Mesothelial cell of epicardium (in vitro differentiated cells): ENCODE measurements around the gene SMARCC2. TPM values are rescaled to one million over a fixed set of nuclear protein-coding genes. Genes with fewer than 3 reads are reported as not detected.

Source experiments
- DNase-seq, 2 experiments: peaks; one replicate each; pipeline ENCODE4 v3.0.0; 2021; ENCODE audit warnings: low spot score in 2 of 2; ENCODE audit not compliant: unreplicated experiment in 2 of 2
- H3K27ac Mint-ChIP-seq: 2 replicates; pipeline ENCODE4 v1.8.0; 2021; ENCODE audit warnings: mixed read lengths
- H3K27me3 Mint-ChIP-seq: 2 replicates; pipeline ENCODE4 v1.8.0; 2021; ENCODE audit warnings: low read depth, mixed read lengths
- H3K36me3 Mint-ChIP-seq: 2 replicates; pipeline ENCODE4 v1.8.0; 2021; ENCODE audit warnings: mixed read lengths
- H3K4me1 Mint-ChIP-seq: 2 replicates; pipeline ENCODE4 v1.8.0; 2021; ENCODE audit warnings: mixed read lengths
- H3K4me3 Mint-ChIP-seq: 2 replicates; pipeline ENCODE4 v1.8.0; 2021; ENCODE audit warnings: mild to moderate bottlenecking, moderate library complexity, mixed read lengths
- H3K9me3 Mint-ChIP-seq: 2 replicates; pipeline ENCODE4 v1.8.0; 2021; ENCODE audit warnings: mixed read lengths
- total RNA-seq: library from RNA; stranded (reverse); gene quantifications from 3 replicates; pipeline ENCODE4 v1.2.1, GENCODE V29; 2021
- TF ChIP-seq, protein P1 (sequence below): fragments of 200-600 bp; sonication (generic); IDR thresholded peaks from one replicate; pipeline ENCODE4 v1.5.0; 2021; ENCODE audit warnings: antibody characterized with exemption; ENCODE audit not compliant: unreplicated experiment

Gene SMARCC2
- total RNA-seq, 1 donor from 2014 or later: 177 TPM

DNA sequence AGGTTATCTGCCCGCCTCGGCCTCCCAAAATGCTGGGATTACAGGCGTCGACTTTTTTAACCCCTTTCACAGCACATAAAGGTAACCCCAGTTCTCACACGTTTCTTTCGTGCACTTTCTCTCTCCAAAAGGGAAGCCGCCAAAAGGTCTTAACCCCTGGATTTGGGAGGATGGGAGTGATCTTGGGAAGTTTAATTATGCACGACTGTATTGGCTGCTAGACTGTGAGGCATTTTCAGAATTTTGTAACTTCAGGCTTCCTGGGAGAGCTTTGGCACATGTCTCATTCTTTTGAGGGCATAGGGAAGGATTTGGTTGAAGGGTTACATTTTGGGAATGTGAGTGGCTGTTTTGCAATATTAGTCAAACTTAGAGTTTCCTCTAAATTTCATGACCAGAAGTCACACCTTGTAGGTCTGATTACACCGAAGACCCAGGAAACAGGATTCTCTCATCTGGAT, 1.4 kb upstream of the SMARCC2 start:
- H3K27ac Mint-ChIP-seq: peak overlapping the region; percentile 97
- H3K27me3 Mint-ChIP-seq: peaks cover 1% of the 10 kb centered on the region
- peak overlapping the region; percentile 91 for H3K4me3 Mint-ChIP-seq
- DNase-seq: no peak
- H3K9me3 Mint-ChIP-seq: no peaks in the 10 kb centered on the region
- H3K4me1 Mint-ChIP-seq: peaks cover 19% of the 10 kb centered on the region
- H3K36me3 Mint-ChIP-seq: peaks cover 7% of the 10 kb centered on the region
- TF ChIP-seq, protein P1, sequence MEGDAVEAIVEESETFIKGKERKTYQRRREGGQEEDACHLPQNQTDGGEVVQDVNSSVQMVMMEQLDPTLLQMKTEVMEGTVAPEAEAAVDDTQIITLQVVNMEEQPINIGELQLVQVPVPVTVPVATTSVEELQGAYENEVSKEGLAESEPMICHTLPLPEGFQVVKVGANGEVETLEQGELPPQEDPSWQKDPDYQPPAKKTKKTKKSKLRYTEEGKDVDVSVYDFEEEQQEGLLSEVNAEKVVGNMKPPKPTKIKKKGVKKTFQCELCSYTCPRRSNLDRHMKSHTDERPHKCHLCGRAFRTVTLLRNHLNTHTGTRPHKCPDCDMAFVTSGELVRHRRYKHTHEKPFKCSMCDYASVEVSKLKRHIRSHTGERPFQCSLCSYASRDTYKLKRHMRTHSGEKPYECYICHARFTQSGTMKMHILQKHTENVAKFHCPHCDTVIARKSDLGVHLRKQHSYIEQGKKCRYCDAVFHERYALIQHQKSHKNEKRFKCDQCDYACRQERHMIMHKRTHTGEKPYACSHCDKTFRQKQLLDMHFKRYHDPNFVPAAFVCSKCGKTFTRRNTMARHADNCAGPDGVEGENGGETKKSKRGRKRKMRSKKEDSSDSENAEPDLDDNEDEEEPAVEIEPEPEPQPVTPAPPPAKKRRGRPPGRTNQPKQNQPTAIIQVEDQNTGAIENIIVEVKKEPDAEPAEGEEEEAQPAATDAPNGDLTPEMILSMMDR: no peak

GRCh38 chr12:56189918-56190694, 823 bp upstream of the SMARCC2 start:
- DNase-seq: peak; percentile 80 to 98
- H3K36me3 Mint-ChIP-seq: peaks cover 9% of the 10 kb centered on the region

DNA sequence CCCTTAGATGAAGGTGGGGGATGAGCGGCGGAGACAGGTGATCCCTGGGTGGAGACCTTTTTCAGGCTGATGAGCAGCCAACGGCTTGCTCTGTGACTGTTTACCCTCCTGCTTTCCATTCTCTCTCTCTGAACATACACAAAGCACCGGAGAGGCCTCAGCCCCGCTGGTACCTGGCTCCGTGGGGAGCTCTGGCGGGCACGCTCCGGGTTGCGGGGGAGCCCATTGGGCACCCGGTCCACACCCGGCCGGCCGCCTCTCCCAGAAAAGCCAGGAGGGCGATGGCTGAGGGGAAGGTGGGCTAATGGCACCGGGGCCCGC, 545 bp downstream of the SMARCC2 start:
- Mint-ChIP-seq H3K9me3 (no peaks in the 10 kb centered on the region), H3K4me3 (peak overlapping the region; percentile 75), H3K27ac (peak overlapping the region; percentile 89), H3K4me1 (peaks cover 19% of the 10 kb centered on the region), H3K36me3 (peaks cover 16% of the 10 kb centered on the region), H3K27me3 (peaks cover 1% of the 10 kb centered on the region)
- TF ChIP-seq, protein P1: no peak
- peak in 1 of 2 experiments; percentile 60 for DNase-seq

More at GRCh38 chr12:56189918-56190694, 823 bp upstream of the SMARCC2 start:
- H3K9me3 Mint-ChIP-seq: no peaks in the 10 kb centered on the region
- H3K27me3 Mint-ChIP-seq: peaks cover 1% of the 10 kb centered on the region
- H3K4me3 Mint-ChIP-seq: peak overlapping the region; percentile 91
- H3K27ac Mint-ChIP-seq: peak overlapping the region; percentile 97
- H3K4me1 Mint-ChIP-seq: peaks cover 19% of the 10 kb centered on the region
- TF ChIP-seq, protein P1: peak; percentile 42

DNA sequence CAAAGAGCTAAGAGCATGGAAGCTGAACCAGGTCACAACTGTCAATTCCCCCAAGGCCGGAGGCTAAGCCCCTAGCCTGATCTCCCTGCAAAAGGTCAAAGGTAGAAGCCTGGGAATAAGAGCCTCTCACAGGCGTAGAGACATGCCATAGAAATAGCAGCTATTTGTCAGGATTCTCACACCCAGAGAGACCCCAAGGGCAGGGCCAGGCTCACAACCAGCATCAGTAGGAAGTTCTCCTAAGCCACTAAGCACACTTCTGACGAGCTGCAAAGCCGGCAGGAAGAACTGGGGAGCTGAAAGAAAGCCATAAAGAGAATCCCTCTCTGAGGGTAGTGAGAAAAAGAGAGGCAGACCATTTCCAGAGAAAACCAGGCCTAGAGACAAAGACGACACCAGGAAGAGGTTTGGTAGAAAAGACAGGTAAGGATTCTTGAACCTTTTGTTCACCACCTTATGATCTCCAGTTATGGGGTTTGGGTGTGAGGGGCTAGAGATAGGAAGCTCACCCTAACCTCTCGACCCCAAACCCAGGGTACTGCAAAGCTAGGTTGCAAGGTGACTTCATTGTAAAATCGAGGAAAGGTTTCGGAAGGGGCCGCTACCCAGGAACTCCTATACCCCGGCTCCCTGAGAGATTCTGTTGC, 1.0 kb downstream of the SMARCC2 start:
- peak overlapping the region; percentile 89 for H3K27ac Mint-ChIP-seq
- peaks cover 16% of the 10 kb centered on the region for H3K36me3 Mint-ChIP-seq
- TF ChIP-seq, protein P1: no peak
- H3K4me1 Mint-ChIP-seq: peaks cover 19% of the 10 kb centered on the region
- H3K4me3 Mint-ChIP-seq: peak overlapping the region; percentile 75
- DNase-seq: no peak
- H3K27me3 Mint-ChIP-seq: peaks cover 1% of the 10 kb centered on the region
- H3K9me3 Mint-ChIP-seq: no peaks in the 10 kb centered on the region

DNA sequence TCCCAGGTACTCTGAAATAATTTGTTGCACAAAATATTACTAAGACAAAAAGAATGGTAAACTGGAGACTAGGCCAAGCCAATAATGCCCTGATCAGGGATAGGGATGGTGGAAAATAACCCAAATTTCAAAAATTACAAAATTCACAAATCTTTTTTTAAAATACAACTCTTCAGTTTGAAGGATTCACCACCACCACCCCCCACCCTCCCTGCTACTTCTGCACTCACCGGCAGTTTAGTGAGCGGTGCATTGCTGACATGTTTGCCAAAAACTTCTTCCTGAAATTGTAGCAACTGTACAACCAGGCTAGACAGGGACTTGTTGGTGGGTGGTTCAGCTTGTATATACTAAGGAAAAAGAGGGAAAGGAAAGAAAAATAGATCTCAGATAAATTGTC, 2.3 kb downstream of the SMARCC2 start:
- Mint-ChIP-seq H3K4me3 (peak overlapping the region; percentile 75), H3K36me3 (peaks cover 18% of the 10 kb centered on the region), H3K4me1 (peaks cover 19% of the 10 kb centered on the region), H3K27ac (no peak overlapping the region), H3K9me3 (no peaks in the 10 kb centered on the region), H3K27me3 (peaks cover 1% of the 10 kb centered on the region)
- no peak for DNase-seq
- TF ChIP-seq, protein P1: no peak
